ENCODE results near the gene SLC2A2. TPM values are rescaled to one million over a fixed set of nuclear protein-coding genes. Genes with fewer than 3 reads are reported as not detected.

SLC2A2 gene
- not detected for total RNA-seq
- polyA plus RNA-seq: not detected
- total RNA-seq: not detected

GRCh38 chr3:171026597-171027293, at the start of gene SLC2A2:
Gene SLC2A2, minus strand, starts transcription at chr3:171026720. Its CDS starts 50 bp downstream, at chr3:171026670.
- Mint-ChIP-seq H3K4me3 (peak within 1 kb of the TSS in 3 of 10 donors; percentile 2 to 37 (median 30)), H3K4me1 (peaks cover 0 to 6% (median 0%) of the 10 kb centered on the region in 7 donors), H3K9me3 (no peaks in the 10 kb centered on the region), H3K27ac (no peak within 1 kb of the TSS), H3K36me3 (no peaks in the 10 kb centered on the region), H3K27me3 (peaks cover 11 to 40% (median 30%) of the 10 kb centered on the region in 5 donors)
- Histone ChIP-seq H3K27me3 (ENCODE audit: control insufficient read depth in 2 of 2, insufficient read depth in 2 of 2, low read length in 2 of 2) (peaks cover 0 to 4% of the 10 kb centered on the region in 2 donors), H3K9me3 (ENCODE audit: control insufficient read depth in 2 of 3, low read length in 3 of 3) (no peaks in the 10 kb centered on the region), H3K36me3 (ENCODE audit: control insufficient read depth in 2 of 3, insufficient read depth in 3 of 3, low read length in 3 of 3) (no peaks in the 10 kb centered on the region), H3K27ac (ENCODE audit: low read depth, low read length) (no peak within 1 kb of the TSS), H3K4me3 (ENCODE audit: low read length) (no peak within 1 kb of the TSS), H3K4me1 (ENCODE audit: control insufficient read depth in 2 of 2, insufficient read depth in 2 of 2, low read length in 2 of 2) (no peaks in the 10 kb centered on the region)
- intact Hi-C loops (cut with micrococcal nuclease): no loop called here
- no peak for ATAC-seq
- POLR2A ChIA-PET: no interaction called here
- DNase-seq: no peak
- CTCF ChIA-PET: no interaction called here

GRCh38 chr3:171072432-171072831, 45.9 kb upstream of the SLC2A2 start:
- Histone ChIP-seq H3K27ac (ENCODE audit: low read depth, low read length) (no peak overlapping the region), H3K9me3 (ENCODE audit: control insufficient read depth in 2 of 3, low read length in 3 of 3) (no peaks in the 10 kb centered on the region), H3K27me3 (ENCODE audit: control insufficient read depth in 2 of 2, insufficient read depth in 2 of 2, low read length in 2 of 2) (no peaks in the 10 kb centered on the region), H3K4me1 (ENCODE audit: control insufficient read depth in 2 of 2, insufficient read depth in 2 of 2, low read length in 2 of 2) (no peaks in the 10 kb centered on the region), H3K36me3 (ENCODE audit: control insufficient read depth in 2 of 3, insufficient read depth in 3 of 3, low read length in 3 of 3) (peaks cover 0 to 65% (median 19%) of the 10 kb centered on the region in 3 experiments), H3K4me3 (ENCODE audit: low read length) (no peak overlapping the region)
- Mint-ChIP-seq H3K9me3 (peaks cover 0 to 5% (median 0%) of the 10 kb centered on the region in 11 donors), H3K27me3 (no peaks in the 10 kb centered on the region), H3K27ac (no peak overlapping the region), H3K4me1 (peaks cover 0 to 2% (median 0%) of the 10 kb centered on the region in 7 donors), H3K4me3 (no peak overlapping the region), H3K36me3 (peaks cover 25 to 91% (median 57%) of the 10 kb centered on the region in 5 donors)
- DNase-seq: no peak
- CTCF ChIA-PET: no interaction called here
- POLR2A ChIA-PET: no interaction called here
- intact Hi-C loops (cut with micrococcal nuclease): no loop called here
- ATAC-seq: no peak

- no peaks in the 10 kb centered on the region for H3K9me3 ChIP-seq (ENCODE audit: control insufficient read depth in 2 of 3, low read length in 3 of 3)
- no peaks in the 10 kb centered on the region for H3K27me3 Mint-ChIP-seq
- peaks cover 24 to 95% (median 68%) of the 10 kb centered on the region in 5 donors for H3K36me3 Mint-ChIP-seq
- H3K27me3 ChIP-seq (ENCODE audit: control insufficient read depth in 2 of 2, insufficient read depth in 2 of 2, low read length in 2 of 2): no peaks in the 10 kb centered on the region
- no peak overlapping the region for H3K4me3 ChIP-seq (ENCODE audit: low read length)
- H3K36me3 ChIP-seq (ENCODE audit: control insufficient read depth in 2 of 3, insufficient read depth in 3 of 3, low read length in 3 of 3): peaks cover 7 to 69% (median 15%) of the 10 kb centered on the region in 3 experiments
- POLR2A ChIA-PET: no interaction called here
- H3K27ac Mint-ChIP-seq: no peak overlapping the region
- DNase-seq: no peak
- no peaks in the 10 kb centered on the region for H3K4me1 Mint-ChIP-seq
- CTCF ChIA-PET: no interaction called here
- intact Hi-C loops (cut with micrococcal nuclease): no loop called here
- no peak for ATAC-seq
- H3K9me3 Mint-ChIP-seq: peaks cover 0 to 5% (median 0%) of the 10 kb centered on the region in 11 donors
- no peaks in the 10 kb centered on the region for H3K4me1 ChIP-seq (ENCODE audit: control insufficient read depth in 2 of 2, insufficient read depth in 2 of 2, low read length in 2 of 2)
- no peak overlapping the region for H3K27ac ChIP-seq (ENCODE audit: low read depth, low read length)
- no peak overlapping the region for H3K4me3 Mint-ChIP-seq
Observed at GRCh38 chr3:171068658-171069057, 42.1 kb upstream of the SLC2A2 start.

- ChIA-PET CTCF (no interaction called here), POLR2A (interaction anchor here (0.6 kb wide), 1 partner anchor 9 kb away, joined by 7 read pairs; no protein-coding TSS in a partner anchor)
- Mint-ChIP-seq H3K4me1 (no peaks in the 10 kb centered on the region), H3K9me3 (peaks cover 0 to 5% (median 0%) of the 10 kb centered on the region in 11 donors), H3K27me3 (no peaks in the 10 kb centered on the region), H3K36me3 (peaks cover 31 to 85% (median 64%) of the 10 kb centered on the region in 5 donors), H3K27ac (no peak overlapping the region), H3K4me3 (no peak overlapping the region)
- H3K27me3 ChIP-seq (ENCODE audit: control insufficient read depth in 2 of 2, insufficient read depth in 2 of 2, low read length in 2 of 2): no peaks in the 10 kb centered on the region
- no peak for DNase-seq
- H3K4me3 ChIP-seq (ENCODE audit: low read length): no peak overlapping the region
- H3K9me3 ChIP-seq (ENCODE audit: control insufficient read depth in 2 of 3, low read length in 3 of 3): no peaks in the 10 kb centered on the region
- no peak overlapping the region for H3K27ac ChIP-seq (ENCODE audit: low read depth, low read length)
- no peak for ATAC-seq
- H3K36me3 ChIP-seq (ENCODE audit: control insufficient read depth in 2 of 3, insufficient read depth in 3 of 3, low read length in 3 of 3): peaks cover 7 to 75% (median 12%) of the 10 kb centered on the region in 3 experiments
- no peaks in the 10 kb centered on the region for H3K4me1 ChIP-seq (ENCODE audit: control insufficient read depth in 2 of 2, insufficient read depth in 2 of 2, low read length in 2 of 2)
- intact Hi-C loops (cut with micrococcal nuclease): no loop called here
Observed at GRCh38 chr3:171066206-171066605, 39.7 kb upstream of the SLC2A2 start.

- H3K27ac Mint-ChIP-seq: no peak overlapping the region
- Histone ChIP-seq H3K27ac (ENCODE audit: low read depth, low read length) (no peak overlapping the region), H3K36me3 (ENCODE audit: control insufficient read depth in 2 of 3, insufficient read depth in 3 of 3, low read length in 3 of 3) (peaks cover 7 to 72% (median 12%) of the 10 kb centered on the region in 3 experiments), H3K27me3 (ENCODE audit: control insufficient read depth in 2 of 2, insufficient read depth in 2 of 2, low read length in 2 of 2) (no peaks in the 10 kb centered on the region), H3K4me1 (ENCODE audit: control insufficient read depth in 2 of 2, insufficient read depth in 2 of 2, low read length in 2 of 2) (no peaks in the 10 kb centered on the region), H3K9me3 (ENCODE audit: control insufficient read depth in 2 of 3, low read length in 3 of 3) (no peaks in the 10 kb centered on the region), H3K4me3 (ENCODE audit: low read length) (no peak overlapping the region)
- intact Hi-C loops (cut with micrococcal nuclease): no loop called here
- ATAC-seq: no peak
- ChIA-PET CTCF (no interaction called here), POLR2A (interaction anchor here (0.6 kb wide), 1 partner anchor 9 kb away, joined by 7 read pairs; no protein-coding TSS in a partner anchor)
- H3K4me1 Mint-ChIP-seq: no peaks in the 10 kb centered on the region
- H3K36me3 Mint-ChIP-seq: peaks cover 31 to 81% (median 62%) of the 10 kb centered on the region in 5 donors
- DNase-seq: no peak
- no peak overlapping the region for H3K4me3 Mint-ChIP-seq
- H3K27me3 Mint-ChIP-seq: no peaks in the 10 kb centered on the region
- H3K9me3 Mint-ChIP-seq: peaks cover 0 to 5% (median 0%) of the 10 kb centered on the region in 11 donors
Observed at GRCh38 chr3:171065732-171066131, 39.2 kb upstream of the SLC2A2 start.

- H3K4me1 ChIP-seq (ENCODE audit: control insufficient read depth in 2 of 2, insufficient read depth in 2 of 2, low read length in 2 of 2): no peaks in the 10 kb centered on the region
- no peak overlapping the region for H3K4me3 ChIP-seq (ENCODE audit: low read length)
- no peaks in the 10 kb centered on the region for H3K27me3 ChIP-seq (ENCODE audit: control insufficient read depth in 2 of 2, insufficient read depth in 2 of 2, low read length in 2 of 2)
- H3K27ac ChIP-seq (ENCODE audit: low read depth, low read length): no peak overlapping the region
- Mint-ChIP-seq H3K4me3 (no peak overlapping the region), H3K27me3 (no peaks in the 10 kb centered on the region), H3K36me3 (peaks cover 19 to 70% (median 52%) of the 10 kb centered on the region in 5 donors), H3K27ac (no peak overlapping the region), H3K9me3 (no peaks in the 10 kb centered on the region), H3K4me1 (no peaks in the 10 kb centered on the region)
- CTCF ChIA-PET: no interaction called here
- H3K9me3 ChIP-seq (ENCODE audit: control insufficient read depth in 2 of 3, low read length in 3 of 3): no peaks in the 10 kb centered on the region
- peaks cover 4 to 59% (median 7%) of the 10 kb centered on the region in 3 experiments for H3K36me3 ChIP-seq (ENCODE audit: control insufficient read depth in 2 of 3, insufficient read depth in 3 of 3, low read length in 3 of 3)
- POLR2A ChIA-PET: no interaction called here
- intact Hi-C loops (cut with micrococcal nuclease): no loop called here
- DNase-seq: no peak
- ATAC-seq: no peak
Observed at GRCh38 chr3:171064461-171064860, 37.9 kb upstream of the SLC2A2 start.

GRCh38 chr3:171061749-171062148, 35.2 kb upstream of the SLC2A2 start:
- Mint-ChIP-seq H3K4me3 (no peak overlapping the region), H3K36me3 (peaks cover 10 to 49% (median 41%) of the 10 kb centered on the region in 5 donors), H3K4me1 (no peaks in the 10 kb centered on the region), H3K9me3 (no peaks in the 10 kb centered on the region), H3K27me3 (no peaks in the 10 kb centered on the region), H3K27ac (peak overlapping the region in 2 of 9 donors; percentile 23 to 33)
- ChIA-PET CTCF (no interaction called here), POLR2A (no interaction called here)
- no peak overlapping the region for H3K27ac ChIP-seq (ENCODE audit: low read depth, low read length)
- H3K9me3 ChIP-seq (ENCODE audit: control insufficient read depth in 2 of 3, low read length in 3 of 3): no peaks in the 10 kb centered on the region
- peaks cover 0 to 40% (median 7%) of the 10 kb centered on the region in 3 experiments for H3K36me3 ChIP-seq (ENCODE audit: control insufficient read depth in 2 of 3, insufficient read depth in 3 of 3, low read length in 3 of 3)
- intact Hi-C loops (cut with micrococcal nuclease): no loop called here
- no peaks in the 10 kb centered on the region for H3K4me1 ChIP-seq (ENCODE audit: control insufficient read depth in 2 of 2, insufficient read depth in 2 of 2, low read length in 2 of 2)
- ATAC-seq: no peak
- no peak overlapping the region for H3K4me3 ChIP-seq (ENCODE audit: low read length)
- no peaks in the 10 kb centered on the region for H3K27me3 ChIP-seq (ENCODE audit: control insufficient read depth in 2 of 2, insufficient read depth in 2 of 2, low read length in 2 of 2)
- DNase-seq: no peak
